Measurements from ENCODE around the gene IGFN1.

Gene IGFN1

GRCh38 chr1:201226859-201227488 is 36.4 kb downstream of the IGFN1 start:
- Histone ChIP-seq H4K20me1 (ENCODE audit: insufficient read depth) (no peaks in the 10 kb centered on the region), H3K27ac (no peak overlapping the region), H3K4me3 (IDR thresholded peaks at IDR 0.05; ENCODE audit: insufficient read depth, low read depth, low read length) (no peak overlapping the region), H3K27me3 (ENCODE audit: insufficient read depth, low read depth) (no peaks in the 10 kb centered on the region), H3K4me2 (no peak overlapping the region), H3K4me1 (ENCODE audit: low read depth, poor library complexity, severe bottlenecking) (peaks cover 2% of the 10 kb centered on the region), H2AFZ (ENCODE audit: low read depth) (no peak overlapping the region), H3K79me2 (ENCODE audit: insufficient read depth, low read depth) (no peaks in the 10 kb centered on the region), H3K9ac (no peak overlapping the region), H3K36me3 (ENCODE audit: insufficient read depth) (no peaks in the 10 kb centered on the region)
- TF ChIP-seq CTCF (conservative IDR thresholded peaks at IDR 0.05; ENCODE audit: low read depth, low read length) = no peak

GRCh38 chr1:201228011-201228983 is 37.7 kb downstream of the IGFN1 start:
- Histone ChIP-seq H3K9ac (no peak overlapping the region), H3K4me3 (IDR thresholded peaks at IDR 0.05; ENCODE audit: insufficient read depth, low read depth, low read length) (no peak overlapping the region), H3K4me1 (ENCODE audit: low read depth, poor library complexity, severe bottlenecking) (no peaks in the 10 kb centered on the region), H3K27ac (no peak overlapping the region), H3K4me2 (no peak overlapping the region), H3K27me3 (ENCODE audit: insufficient read depth, low read depth) (no peaks in the 10 kb centered on the region), H3K79me2 (ENCODE audit: insufficient read depth, low read depth) (no peaks in the 10 kb centered on the region), H3K36me3 (ENCODE audit: insufficient read depth) (no peaks in the 10 kb centered on the region), H2AFZ (ENCODE audit: low read depth) (no peak overlapping the region), H4K20me1 (ENCODE audit: insufficient read depth) (no peaks in the 10 kb centered on the region)
- TF ChIP-seq CTCF (conservative IDR thresholded peaks at IDR 0.05; ENCODE audit: low read depth, low read length) = no peak

- no peak overlapping the region for H3K9ac ChIP-seq
- H3K4me2 ChIP-seq = no peak overlapping the region
- H2AFZ ChIP-seq (ENCODE audit: low read depth) = no peak overlapping the region
- no peak overlapping the region for H3K4me3 ChIP-seq (IDR thresholded peaks at IDR 0.05; ENCODE audit: insufficient read depth, low read depth, low read length)
- no peaks in the 10 kb centered on the region for H3K4me1 ChIP-seq (ENCODE audit: low read depth, poor library complexity, severe bottlenecking)
- H3K27me3 ChIP-seq (ENCODE audit: insufficient read depth, low read depth) = no peaks in the 10 kb centered on the region
- no peak for TF ChIP-seq CTCF (conservative IDR thresholded peaks at IDR 0.05; ENCODE audit: low read depth, low read length)
- no peaks in the 10 kb centered on the region for H4K20me1 ChIP-seq (ENCODE audit: insufficient read depth)
- no peaks in the 10 kb centered on the region for H3K36me3 ChIP-seq (ENCODE audit: insufficient read depth)
- H3K27ac ChIP-seq = no peak overlapping the region
- H3K79me2 ChIP-seq (ENCODE audit: insufficient read depth, low read depth) = no peaks in the 10 kb centered on the region
Observed at GRCh38 chr1:201229095-201229494, 38.5 kb downstream of the IGFN1 start.

GRCh38 chr1:201229771-201230635 is 39.4 kb downstream of the IGFN1 start:
- no peaks in the 10 kb centered on the region for H4K20me1 ChIP-seq (ENCODE audit: insufficient read depth)
- no peaks in the 10 kb centered on the region for H3K79me2 ChIP-seq (ENCODE audit: insufficient read depth, low read depth)
- no peaks in the 10 kb centered on the region for H3K36me3 ChIP-seq (ENCODE audit: insufficient read depth)
- no peak overlapping the region for H3K27ac ChIP-seq
- no peak overlapping the region for H2AFZ ChIP-seq (ENCODE audit: low read depth)
- no peak overlapping the region for H3K4me3 ChIP-seq (IDR thresholded peaks at IDR 0.05; ENCODE audit: insufficient read depth, low read depth, low read length)
- H3K4me2 ChIP-seq = no peak overlapping the region
- no peaks in the 10 kb centered on the region for H3K27me3 ChIP-seq (ENCODE audit: insufficient read depth, low read depth)
- H3K4me1 ChIP-seq (ENCODE audit: low read depth, poor library complexity, severe bottlenecking) = no peaks in the 10 kb centered on the region
- no peak for TF ChIP-seq CTCF (conservative IDR thresholded peaks at IDR 0.05; ENCODE audit: low read depth, low read length)
- H3K9ac ChIP-seq = no peak overlapping the region
